HG02938 (cell line): ENCODE results near the gene LPCAT3.
"Not testable (repeated sequence)": the region's sequence is repeated elsewhere in the genome, so short reads cannot be mapped to it uniquely, and the experiment has no call there.

ENCODE experiments used
- ATAC-seq: cut with Tn5 transposase; IDR thresholded peaks from one replicate; pipeline ENCODE4 v1.9.1; 2021; ENCODE audit warnings: mild to moderate bottlenecking, moderate library complexity; ENCODE audit not compliant: unreplicated experiment

The LPCAT3 gene

GRCh38 chr12:7018350-7019042 lies at the start of gene LPCAT3:
Gene LPCAT3, minus strand, starts transcription at chr12:7018476. Its CDS starts 52 bp downstream, at chr12:7018424.
- ATAC-seq, result peak; percentile 91

GRCh38 chr12:7067096-7067495 lies 48.8 kb upstream of the LPCAT3 start:
- ATAC-seq, result no peak

- no peak for ATAC-seq
These were observed 48.3 kb upstream of the LPCAT3 start for GRCh38 chr12:7066596-7066995.

- ATAC-seq, result no peak
These were observed 46.9 kb upstream of the LPCAT3 start for GRCh38 chr12:7065073-7065623.

GRCh38 chr12:7064516-7064915 lies 46.2 kb upstream of the LPCAT3 start:
- ATAC-seq, result no peak

GRCh38 chr12:7061596-7061995 lies 43.3 kb upstream of the LPCAT3 start:
- no peak for ATAC-seq

GRCh38 chr12:7061138-7061537 lies 42.9 kb upstream of the LPCAT3 start:
- ATAC-seq, result no peak

GRCh38 chr12:7060353-7060954 lies 42.2 kb upstream of the LPCAT3 start, which contains the start of gene C1S:
Gene C1S, plus strand, starts transcription at chr12:7060718. Its CDS starts 1,195 bp downstream, at chr12:7061913.
- no peak for ATAC-seq

- ATAC-seq, result no peak
These were observed 41.5 kb upstream of the LPCAT3 start for GRCh38 chr12:7059780-7060179.

GRCh38 chr12:7058850-7059395 lies 40.6 kb upstream of the LPCAT3 start:
- ATAC-seq, result no peak

- no peak for ATAC-seq
These were observed 40.0 kb upstream of the LPCAT3 start for GRCh38 chr12:7058163-7058845.

GRCh38 chr12:7055736-7056135 lies 37.5 kb upstream of the LPCAT3 start:
- ATAC-seq, result not testable (repeated sequence)

- no peak for ATAC-seq
These were observed 36.6 kb upstream of the LPCAT3 start for GRCh38 chr12:7054925-7055324.

- ATAC-seq, result not testable (repeated sequence)
These were observed 31.7 kb upstream of the LPCAT3 start for GRCh38 chr12:7049973-7050372.

GRCh38 chr12:7049445-7049951 lies 31.2 kb upstream of the LPCAT3 start:
- not testable (repeated sequence) for ATAC-seq

- ATAC-seq, result no peak
These were observed 29.0 kb upstream of the LPCAT3 start for GRCh38 chr12:7047306-7047705.

- no peak for ATAC-seq
These were observed 28.3 kb upstream of the LPCAT3 start for GRCh38 chr12:7046383-7047105.

GRCh38 chr12:7045913-7046312 lies 27.6 kb upstream of the LPCAT3 start:
- no peak for ATAC-seq

GRCh38 chr12:7042842-7043241 lies 24.6 kb upstream of the LPCAT3 start:
- ATAC-seq, result no peak

GRCh38 chr12:7039403-7039802 lies 21.1 kb upstream of the LPCAT3 start:
- ATAC-seq, result no peak
